HK-2 (cell line): Measurements from ENCODE around the gene CLINT1.
"Not testable (repeated sequence)": the region's sequence is repeated elsewhere in the genome, so short reads cannot be mapped to it uniquely, and the experiment has no call there.

Source experiments
- DNase-seq: peaks from one replicate; pipeline ENCODE4 v3.0.0-alpha.2; 2018; ENCODE audit not compliant: unreplicated experiment

Gene CLINT1

DNA sequence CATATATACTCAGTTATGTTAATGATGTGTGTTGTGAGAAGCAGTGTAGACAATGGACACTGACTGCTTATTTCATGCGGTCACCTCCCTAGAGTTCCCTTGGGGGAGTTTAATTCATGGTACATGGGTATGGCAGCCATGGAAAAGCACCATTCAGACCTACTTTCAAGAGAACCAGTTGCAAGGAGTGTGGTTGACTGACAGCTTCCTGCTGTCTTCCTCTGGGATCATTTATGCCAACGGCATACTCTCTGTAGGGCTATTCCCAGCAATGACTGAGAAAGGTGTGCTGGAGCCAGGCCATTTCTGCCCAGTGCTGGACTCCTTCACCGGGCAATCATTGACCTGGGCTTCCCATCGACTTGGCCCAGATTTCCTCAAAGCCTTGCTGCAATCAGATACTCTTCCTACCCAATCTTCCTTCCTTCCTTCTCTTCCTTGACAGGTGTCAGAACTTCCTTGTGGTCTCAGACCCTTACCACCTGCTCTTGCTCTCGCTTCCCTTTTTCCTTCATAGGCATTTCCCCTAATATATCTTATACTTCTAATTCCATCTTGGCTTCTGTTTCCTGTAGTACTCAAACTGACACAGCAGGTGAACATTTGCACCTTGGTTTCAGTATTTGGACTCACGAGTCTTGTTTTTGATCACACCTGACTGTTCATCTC lies 3.4 kb upstream of the CLINT1 start:
- no peak for DNase-seq

DNA sequence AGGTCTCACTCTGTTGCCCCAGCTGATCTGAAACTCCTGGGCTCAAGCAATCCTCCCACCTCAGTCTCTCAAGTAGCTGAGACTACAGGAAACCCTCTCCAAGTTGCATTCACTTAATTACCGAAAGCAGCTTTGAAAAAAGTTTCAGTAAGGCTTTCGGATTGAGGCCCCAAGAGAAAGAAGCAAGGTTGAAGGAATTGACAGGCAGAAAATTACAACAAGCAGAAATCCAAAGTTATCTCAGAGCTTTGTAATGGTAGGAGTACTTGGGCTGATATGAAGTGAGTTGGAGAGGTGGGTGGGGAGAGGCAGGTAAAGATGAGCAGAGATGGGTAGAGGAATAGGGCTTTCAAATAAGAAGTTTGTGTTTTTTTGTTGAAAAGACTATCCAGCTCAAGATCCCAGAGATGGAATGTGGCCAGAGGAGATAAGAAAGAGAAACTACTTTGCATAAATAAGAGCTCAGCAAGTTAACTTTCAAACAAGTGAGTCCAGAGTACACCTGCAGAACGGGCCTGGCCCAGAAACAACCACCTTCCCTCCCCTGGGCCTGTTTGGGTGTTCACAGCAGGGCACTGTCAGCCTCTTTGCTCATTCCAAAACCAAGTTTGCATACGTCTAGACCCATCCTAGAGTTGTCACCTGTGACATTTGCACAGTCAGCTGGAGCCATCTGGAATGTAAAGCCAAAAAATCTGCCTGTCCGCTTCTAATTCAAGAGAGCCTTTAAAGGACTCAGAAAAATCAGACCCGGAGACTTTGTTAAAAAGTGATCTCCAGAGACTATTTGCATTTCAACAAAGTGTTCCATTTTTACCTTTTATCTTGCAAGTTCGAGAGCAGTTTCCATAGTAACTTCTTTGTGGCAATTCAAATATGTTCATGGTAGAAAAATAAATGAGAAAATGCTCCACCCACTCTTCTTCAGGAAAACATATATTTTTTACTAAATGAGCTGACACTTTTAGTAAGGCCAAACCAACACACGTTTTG lies 2.2 kb upstream of the CLINT1 start:
- no peak for DNase-seq

DNA sequence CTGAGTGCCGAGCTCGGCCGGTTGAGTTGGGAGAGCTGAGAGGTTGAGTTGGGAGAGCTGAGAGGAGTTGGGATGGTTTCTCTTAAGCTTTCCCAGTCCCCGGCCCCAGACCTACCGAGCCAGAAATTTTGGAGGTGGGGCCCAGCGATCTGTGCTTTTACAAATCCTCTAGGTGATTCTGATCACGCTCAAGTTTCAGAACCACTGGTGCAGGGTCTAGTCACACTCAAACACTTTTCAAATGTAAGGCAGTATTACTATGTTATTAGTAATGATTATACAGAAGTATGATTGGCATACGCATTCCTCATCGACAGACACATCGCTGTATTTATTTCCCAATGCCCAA lies 256 bp upstream of the CLINT1 start:
- no peak for DNase-seq

DNA sequence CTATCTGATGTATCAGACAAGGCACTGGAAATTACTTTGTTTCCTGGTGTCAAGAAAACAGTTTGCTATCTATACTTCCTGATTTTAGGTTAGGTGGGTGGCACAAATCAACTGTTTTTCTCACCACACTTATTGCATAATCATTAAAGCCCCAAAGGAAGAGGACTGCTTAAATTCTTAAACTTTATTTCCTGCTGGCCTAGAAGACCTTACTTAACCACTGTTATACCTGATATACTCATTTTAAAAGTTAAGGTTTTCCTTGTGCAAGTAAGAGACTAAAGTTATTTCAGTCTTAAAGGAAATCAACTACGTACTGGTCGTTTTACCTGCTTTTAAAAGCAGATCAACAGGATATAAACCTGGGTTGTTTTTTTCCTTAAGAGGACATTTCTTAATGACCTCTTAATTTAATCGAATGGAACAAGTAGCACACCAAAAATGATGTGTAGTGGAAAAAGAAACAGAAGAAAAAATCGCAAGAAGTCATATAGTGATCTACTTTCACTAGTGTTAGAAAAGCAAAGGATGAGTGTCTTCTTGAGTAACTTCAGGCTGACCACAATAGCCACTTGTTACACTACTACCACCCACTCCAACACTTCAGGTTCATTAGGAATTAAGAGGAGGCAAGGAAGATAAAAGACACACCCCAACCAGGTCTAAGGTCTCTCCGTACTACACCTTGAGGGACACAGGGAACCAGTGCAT lies 974 bp downstream of the CLINT1 start:
- DNase-seq = no peak

DNA sequence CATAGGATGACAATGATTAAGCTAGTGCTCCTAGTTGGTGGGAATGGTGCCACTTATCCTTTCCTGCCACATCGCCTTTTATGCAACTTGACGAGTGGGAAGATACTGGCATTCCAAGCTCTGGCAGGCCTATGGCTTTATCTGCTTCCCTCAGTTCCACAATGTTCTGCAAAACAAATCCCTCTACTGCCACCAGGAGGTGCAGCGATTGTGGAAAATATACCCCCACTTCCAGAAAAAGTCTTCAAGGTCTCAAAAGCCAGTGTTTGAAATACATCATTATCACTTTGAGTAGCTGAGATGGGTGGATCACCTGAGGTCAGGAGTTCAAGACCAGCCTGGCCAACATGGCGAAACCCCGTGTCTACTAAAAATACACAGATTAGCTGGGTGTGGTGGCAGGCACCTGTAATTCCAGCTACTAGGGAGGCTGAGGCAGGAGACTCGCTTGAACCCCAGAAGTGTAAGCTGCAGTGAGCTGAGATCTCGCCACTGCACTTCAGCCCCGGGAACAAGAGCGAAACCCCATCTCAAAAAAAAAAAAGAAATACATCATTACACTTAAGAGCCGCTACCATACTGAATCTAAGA lies 3.4 kb downstream of the CLINT1 start:
- DNase-seq = no peak

DNA sequence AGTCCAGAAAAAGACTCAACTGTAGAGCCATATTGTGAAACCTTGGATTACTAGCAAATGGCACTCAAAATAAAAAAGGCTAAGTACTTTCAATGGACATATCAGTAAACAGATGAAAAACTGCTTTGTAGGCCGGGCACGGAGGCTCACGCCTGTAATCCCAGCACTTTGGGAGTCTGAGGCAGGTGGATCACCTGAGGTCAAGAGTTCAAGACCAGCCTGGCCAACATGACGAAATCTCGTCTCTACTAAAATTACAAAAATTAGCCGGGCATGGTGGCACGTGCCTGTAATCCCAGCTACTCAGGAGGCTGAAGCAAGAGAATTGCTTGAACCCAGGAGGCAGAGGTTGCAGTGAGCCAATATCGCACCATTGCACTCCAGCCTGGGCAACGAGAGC lies 5.6 kb downstream of the CLINT1 start:
- not testable (repeated sequence) for DNase-seq

DNA sequence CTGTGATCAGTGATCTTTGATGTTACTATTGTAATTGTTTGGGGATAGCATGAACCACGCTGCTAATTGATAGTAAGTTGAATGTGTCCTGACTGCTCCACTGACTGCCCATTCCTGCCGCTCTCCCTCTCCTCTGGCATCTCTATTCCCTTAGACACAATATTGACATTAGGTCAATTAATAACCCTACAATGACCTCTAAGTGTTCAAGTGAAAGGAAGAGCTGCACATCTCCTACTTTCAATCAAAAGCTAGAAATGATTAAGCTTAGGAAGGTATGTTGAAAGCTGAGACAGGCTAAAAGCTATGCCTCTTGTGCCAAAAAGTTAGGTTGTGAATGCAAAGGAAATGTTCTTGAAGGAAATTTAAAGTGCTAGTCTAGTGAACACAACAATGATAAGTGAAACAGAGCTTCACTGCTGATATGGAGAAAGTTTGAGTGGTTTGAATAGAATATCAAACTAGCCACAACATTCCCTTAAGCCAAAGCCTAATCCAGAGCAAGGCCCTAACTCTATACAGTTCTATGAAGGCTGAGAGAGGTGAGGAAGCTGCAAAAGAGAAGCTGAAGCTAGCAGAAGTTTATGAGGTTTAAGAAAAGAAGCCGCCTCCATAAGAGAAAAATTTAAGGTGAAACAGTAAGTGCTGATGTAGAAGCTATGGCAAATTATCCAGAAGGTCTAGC lies 12.9 kb downstream of the CLINT1 start:
- no peak for DNase-seq

DNA sequence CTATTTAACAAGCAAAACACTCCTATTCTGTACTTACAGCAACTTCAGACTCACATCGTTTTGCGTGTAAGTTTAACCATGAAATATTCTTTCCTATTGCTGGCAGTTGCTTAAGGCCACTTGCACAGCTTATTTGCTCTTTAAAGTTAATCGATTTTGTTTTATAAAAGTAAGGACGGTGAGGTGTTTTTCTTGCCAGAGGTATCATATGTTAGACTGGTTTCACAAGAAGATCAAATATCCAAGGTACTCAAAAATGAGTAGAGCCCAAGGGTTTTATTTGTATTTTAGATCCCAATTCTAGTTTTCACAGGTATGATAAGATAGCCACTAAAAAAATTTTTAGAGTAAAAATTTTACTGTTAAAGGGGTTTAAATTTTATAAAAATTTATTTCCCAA lies 16.2 kb downstream of the CLINT1 start:
- no peak for DNase-seq

DNA sequence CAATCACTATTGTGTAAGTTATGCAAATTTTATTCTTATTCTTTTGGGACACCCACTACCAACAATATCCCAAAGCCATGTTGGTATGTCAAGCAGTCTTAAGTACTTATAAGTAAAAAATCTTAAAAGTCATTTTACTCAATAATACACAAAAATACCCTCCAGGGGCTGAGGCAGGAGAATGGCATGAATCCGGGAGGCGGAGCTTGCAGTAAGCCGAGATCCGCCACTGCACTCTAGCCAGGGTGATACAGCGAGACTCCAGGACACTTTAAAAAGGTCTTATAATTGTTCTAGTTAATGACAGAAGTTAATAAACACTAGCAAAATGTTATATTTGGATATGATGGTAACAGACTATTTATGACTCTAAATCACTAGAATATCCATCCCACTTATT lies 16.8 kb downstream of the CLINT1 start:
- no peak for DNase-seq

DNA sequence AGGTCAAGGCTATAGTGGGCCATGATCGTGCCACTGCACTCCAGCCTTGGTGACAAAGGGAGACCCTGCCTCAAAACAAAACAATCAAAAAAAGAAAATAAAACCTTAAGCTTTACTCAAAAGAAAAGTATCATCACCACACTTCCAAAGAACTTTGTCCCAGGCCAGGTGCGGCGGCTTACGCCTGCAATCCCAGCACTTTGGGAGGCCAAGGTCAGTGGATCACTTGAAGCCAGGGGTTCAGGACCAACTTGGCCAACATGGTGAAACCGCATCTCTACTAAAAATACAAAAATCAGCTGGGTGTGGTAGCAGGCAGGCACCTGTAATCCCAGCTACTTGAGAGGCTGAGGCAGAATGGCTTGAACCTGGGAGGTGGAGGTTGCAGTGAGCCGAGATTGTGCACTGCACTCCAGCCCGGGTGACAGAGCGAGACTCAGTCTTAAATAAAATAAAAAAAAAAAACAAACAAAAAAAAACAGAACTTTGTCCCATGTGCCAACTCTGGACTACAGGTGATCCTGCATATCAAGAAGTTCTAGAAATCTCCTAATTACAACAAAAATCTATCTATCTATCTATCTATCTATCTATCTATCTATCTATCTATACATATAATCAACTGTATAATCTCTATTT lies 19.7 kb downstream of the CLINT1 start:
- DNase-seq = no peak

DNA sequence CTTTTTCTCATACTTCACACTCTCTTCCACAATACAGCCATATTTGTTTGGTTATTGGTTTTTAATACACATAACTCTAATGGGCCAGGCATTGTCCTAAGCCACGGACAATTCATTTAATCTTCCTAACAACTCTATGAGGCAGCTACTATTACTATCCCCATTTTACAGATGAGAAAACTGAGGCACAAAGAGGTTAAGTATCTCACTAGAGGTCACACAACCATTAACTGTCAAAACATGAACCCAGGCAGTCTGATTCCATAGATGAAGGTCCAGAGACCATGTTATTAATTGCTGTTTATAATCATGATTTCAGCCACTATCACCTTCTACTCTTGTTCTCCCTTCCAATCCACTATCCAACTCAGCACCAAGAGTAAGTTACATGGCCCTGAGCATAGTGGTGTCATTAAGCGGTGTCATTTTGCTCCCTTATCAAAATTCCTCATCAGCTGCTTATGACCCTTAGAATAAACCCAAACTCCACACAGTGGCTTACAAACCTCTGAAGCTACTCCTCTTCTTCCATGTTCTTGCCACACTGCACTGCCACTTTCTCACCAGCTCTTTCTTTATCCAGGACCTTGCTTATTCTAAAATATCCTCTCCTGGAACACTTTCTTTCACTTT lies 22.7 kb downstream of the CLINT1 start:
- DNase-seq = no peak

DNA sequence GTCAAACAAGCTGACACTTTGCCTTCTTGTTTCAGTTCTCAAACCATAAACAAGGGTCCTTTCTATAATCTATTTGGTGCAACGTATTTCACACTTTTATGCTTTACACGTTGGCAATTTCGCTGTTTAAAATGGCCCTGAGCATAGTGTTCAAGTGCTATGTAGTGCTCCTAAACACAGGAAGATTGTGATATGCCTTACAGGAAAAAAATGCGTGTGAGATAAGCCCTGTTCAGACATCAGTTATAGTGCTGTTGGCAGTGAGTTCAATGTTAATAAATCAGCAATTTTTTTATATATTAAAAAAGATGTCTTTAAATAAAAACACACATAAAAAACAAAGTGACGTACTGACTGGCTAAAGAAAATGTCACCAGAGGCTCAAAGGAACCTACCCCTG lies 23.9 kb downstream of the CLINT1 start:
- no peak for DNase-seq

DNA sequence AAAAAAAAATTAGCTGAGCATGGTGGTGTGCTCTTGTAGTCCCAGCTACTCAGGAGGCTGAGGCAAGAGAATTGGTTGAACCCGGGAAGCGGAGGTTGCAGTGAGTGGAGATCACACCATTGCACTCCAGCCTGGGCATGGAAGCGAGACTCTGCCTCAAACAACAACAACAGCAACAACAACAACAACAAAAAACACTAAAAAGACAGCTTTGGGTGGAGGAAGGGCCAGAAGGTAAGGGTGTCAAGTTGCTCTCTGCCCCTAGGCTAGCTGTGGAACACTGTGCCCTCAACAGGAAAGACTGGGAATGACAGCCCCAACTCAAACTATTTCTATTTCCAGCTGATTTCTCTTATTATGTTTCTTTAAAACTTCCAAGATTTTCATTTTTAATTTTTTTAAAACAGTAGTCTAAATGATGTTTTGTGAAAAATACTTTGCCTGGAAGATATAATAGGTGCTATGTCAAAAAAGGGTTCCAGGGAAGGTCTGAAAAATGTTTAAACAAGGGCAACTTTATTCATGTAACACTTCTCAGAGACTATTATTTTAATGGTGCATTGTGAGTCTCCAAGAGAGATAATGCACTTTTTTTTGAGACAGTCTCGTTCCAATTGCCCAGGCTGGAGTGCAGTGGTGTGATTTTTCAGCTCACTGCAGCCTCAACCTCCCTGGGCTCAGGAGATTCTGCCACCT lies 29.9 kb downstream of the CLINT1 start:
- no peak for DNase-seq

DNA sequence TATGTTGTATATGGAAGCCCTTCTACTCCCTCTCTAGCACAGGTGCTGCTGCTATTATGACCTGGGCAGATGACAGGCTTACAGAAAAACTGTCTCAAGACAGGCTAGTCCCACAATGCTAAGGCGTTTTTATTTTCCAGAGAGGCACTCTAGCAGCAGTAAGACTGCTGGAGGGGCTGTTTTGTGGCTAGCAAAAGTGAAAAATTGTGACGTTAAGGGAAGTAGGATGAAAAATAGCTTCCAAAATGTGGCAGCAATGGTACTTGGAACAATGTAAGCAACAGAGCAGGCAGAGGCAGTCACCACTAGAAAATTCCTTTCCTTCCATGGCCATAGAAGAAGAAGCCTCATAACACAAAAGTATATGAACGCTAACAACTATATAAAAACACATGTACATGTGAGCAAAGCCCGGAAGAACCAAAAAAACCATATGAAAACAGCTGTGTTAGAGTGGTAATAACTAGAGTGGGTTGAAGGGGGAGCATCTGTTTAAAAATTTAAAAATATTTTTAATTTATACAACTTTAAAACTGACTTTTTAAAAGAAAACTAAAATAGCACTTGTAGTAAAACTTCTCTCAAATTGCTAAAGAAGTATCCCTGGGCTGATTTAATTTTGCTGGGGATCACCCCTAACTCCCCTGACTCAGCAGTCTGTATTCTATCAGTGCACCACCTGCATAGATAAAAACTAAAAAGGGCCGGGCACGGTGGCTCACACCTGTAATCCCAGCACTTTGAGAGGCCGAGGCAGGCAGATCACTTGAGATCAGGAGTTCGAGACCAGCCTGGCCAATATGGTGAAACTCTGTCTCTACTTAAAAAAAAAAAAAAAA lies 30.6 kb downstream of the CLINT1 start:
- DNase-seq = no peak

DNA sequence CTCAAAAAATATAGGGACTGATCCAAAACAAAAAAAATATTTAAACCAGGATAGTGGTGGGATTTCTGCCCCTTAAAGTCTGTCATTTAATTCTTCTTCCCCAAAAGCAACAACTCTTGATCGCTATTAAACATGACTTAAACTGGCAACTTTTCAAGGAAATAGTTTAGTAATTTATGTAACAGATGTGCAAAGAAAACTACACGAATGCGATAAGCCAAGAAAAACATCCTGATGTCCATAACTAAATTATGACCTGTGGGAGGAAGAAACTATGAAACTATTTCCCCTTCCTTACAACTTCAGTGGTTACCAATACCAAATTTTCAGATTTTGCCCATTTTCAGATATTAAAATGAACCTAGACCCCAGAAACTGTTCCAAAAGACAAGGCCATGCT lies 31.5 kb downstream of the CLINT1 start:
- no peak for DNase-seq

DNA sequence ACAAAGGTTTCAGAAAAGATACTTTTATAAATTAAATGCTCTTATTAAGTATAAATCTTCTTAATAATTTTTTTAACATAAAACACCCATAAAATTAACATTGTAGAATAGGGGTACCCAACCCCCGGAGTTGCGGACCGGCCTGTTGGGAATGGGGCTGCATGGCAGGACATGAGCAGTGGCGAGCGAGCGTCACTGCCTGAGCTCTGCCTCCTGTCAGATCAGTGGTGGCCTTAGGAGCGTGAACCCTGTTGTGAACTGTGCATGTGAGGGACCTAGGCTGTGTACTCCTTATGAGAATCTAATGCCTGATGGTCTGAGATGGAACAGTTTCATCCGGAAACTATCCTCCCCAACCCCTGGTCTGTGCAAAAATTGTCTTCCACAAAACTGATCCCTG lies 35.3 kb downstream of the CLINT1 start:
- no peak for DNase-seq

DNA sequence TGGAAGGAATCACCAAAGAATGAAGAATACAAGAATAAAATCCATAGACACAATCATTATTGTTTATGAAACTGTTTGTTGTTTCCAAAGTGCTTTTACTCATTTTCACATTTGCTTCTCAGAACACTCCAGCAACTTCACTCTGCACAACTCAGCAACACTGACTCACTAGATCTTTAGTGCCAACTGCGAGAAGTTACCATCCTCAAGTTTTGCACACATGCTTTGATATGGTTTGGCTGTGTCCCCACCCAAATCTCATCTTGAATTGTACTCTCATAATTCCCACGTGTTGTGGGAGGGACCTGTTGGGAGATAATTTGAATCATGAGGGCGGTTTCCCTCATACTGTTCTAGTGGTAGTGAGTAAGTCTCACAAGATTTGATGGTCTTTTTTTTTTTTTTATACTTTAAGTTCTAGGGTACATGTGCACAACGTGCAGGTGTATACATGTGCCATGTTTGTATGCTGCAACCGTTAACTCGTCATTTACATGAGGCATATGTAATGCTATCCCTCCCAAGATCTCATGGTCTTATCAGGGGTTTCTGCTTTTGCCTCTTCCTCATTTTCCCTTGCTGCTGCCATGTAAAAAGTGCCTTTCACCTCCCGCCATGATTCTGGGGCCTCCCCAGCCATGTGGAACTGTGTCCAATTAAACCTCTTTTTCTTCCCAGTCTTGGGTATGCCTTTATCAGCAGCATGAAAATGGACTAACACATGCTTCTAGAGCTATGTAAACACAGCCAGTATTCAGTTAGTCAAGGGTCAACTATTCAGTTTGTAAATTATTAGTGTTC lies 36.9 kb downstream of the CLINT1 start:
- DNase-seq = no peak

DNA sequence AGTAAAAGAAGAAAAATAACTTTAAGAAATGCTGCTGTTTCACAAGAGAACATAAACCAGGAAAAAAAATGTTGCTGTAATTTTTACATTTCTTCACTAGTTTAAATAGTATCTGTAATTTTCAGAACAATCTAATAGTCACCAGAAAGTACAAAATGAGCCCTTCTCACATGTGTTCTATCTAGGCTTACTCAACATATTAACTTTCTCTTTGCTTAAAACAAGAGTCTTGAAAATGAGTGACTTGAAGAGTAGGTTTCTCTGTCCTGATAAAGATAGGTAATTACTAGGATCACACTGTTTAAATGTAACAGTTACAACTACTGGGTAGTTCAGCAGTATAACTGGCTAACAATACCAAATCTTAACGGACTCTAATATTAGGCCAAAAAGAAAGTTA lies 37.5 kb downstream of the CLINT1 start:
- no peak for DNase-seq
